Stimulated activated CD4-positive, alpha-beta T cell treated with anti-CD3 and anti-CD28 coated beads, TNF-alpha, amount 100 ng/mL, for 24 hours (primary cell): ENCODE data around the gene USP54.

Experiments
- DNase-seq, 3 experiments: peaks; one replicate each; pipeline ENCODE4 v3.0.0-alpha.2; 2020; ENCODE audit warnings: low read depth in 3 of 3

The USP54 gene

DNA sequence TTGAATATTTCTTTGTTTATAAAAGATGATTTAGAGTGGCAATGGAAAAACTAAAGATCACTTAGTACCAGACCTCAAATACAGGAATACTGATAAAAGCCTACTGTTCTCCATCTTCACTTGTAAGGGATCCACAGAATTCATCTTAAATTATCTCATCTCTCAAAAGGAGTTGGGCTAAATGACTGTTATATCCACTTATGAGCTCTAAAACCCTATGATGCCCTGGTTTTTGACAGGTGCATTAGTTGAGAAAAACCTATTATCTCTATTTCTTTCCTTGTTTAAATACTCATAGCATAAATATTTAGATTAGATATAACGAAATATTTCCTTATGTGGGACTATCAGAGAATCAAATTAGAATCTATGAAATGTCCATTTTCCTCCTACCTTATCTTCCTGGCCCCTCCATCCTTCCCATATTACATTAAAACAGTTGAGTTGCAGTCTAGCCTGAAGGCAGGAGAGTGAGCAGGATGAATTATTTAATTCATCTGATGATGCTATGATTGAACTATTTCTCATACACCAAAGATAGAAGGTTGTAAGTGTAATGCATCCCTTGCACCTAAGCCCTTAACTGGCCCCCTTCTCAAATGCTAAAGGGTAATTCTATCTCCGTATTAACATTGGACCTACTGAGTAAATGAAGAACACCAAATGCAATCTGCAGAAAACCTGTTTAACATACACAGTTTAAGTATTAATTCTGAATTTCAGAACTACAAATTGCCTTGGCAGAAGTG is 125.0 kb downstream of the USP54 start:
- DNase-seq = no peak

DNA sequence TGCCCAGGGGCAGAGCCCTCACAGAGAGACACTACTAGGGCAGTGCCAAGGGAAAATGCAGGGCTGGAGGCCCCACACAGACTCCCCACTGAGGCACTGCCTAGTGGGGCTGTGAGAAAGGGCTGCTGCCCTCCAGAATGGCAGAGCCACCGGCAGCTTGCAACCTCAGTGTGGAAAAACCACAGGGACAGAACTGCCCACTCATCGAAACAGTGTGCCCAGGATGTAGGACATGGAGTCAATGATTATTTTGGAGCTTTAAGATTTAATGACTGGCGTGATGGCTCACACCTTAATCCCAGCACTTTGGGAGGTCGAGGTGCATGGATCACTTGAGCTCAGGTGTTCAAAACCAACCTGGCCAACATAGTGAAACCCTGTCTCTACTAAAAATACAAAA is 130.2 kb downstream of the USP54 start:
- DNase-seq = no peak

DNA sequence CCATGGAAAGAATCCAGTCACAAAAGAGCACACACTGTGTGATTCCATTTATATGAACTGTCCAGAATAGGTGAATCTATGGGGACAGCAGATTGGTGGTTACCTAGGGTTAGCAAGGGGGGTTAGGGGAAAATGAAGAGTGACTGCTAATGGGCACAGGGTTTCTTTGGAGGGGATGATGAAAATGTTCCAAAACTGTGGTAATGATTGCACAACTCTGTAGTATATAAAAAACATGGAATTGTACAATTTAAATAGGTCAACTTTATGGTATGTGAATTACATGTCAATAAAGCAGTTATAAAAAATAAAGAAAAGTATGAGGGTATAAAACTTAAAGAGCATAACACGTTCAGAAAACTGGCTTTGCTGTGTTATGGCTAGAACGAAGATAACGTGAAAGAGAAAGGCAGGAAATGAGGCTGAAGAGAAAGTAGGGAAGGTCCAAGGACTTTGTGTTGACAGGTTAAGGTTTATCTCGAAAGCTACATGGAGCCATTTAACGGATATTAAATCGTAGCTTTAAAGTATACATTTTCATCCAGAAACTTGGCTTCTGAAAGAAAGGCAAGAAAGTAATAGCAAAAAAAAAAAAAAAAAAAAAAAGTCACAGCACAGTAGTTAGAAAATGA is 131.3 kb downstream of the USP54 start:
- no peak for DNase-seq

DNA sequence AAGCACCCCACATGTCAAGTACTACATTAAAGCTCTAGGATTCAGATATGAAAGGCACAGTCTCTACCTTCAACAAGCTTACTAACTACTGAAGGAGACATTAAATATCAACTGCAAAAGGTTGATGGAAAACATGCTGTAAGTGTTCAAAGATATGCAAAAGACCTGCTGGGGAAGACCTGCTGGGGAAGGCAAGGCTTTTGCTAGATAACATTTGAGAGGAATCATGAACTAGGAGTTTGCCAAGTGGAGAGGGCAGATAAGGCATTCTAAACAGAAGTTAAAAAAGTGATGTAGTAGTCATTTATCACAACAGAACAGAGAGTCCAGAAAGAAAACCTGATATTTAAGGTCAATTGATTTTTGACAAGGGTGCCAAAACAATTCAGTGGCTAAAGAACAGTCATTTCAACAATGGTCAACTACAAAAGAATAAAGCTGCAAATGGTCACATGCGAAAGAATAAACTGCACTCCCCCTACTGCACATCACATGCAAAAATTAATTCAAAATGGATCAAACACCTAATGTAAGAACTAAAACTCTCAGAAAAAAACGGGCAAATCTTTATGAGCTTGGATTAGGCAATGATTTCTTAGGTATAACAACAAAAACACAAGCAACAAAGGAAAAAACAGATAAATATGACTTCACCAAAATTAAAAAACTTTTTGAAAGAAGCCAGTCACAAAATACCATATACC is 134.8 kb downstream of the USP54 start:
- no peak for DNase-seq

DNA sequence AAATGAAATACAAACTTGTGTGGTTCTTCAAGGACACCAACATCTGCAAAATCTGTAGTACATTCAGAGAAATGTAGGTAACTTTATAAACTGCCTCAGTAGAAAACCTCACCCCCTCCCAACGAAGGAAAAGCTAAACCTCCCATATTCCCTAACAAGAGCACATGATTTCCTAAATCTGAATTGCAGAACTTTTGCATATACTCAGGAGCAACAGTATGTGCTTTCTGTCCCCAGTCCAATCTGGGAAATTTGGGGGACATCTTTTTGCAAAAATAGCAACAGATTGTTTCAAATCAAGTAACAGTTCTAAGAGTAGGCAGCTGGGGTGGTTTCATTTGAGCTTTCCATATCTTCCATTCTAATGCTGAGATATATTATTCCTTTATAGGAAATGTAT is 142.0 kb downstream of the USP54 start:
- no peak for DNase-seq

DNA sequence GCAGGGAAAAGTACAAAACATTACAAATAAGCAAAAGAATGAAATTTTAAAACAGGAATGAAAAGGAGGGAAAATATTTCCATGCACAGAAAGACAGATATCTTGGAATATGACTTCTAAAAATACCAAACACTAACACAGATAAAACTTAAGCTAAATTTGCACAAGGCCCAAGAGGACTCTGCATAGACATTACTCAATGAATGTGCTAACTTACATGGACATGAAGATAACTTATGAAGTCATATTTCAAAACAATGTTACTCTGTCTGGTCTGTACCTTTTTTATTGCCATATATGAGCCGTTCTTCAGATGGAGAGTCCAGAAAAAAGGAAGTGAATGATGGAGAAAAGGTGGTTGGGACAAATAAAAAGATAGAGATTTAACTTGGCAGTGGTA is 142.8 kb downstream of the USP54 start:
- DNase-seq = no peak
